Activated B cell treated with CpG ODN at 0.5 μM for 24 hours (primary cell): ENCODE data around the gene MPV17. TPM values are rescaled to one million over a fixed set of nuclear protein-coding genes. Genes with fewer than 3 reads are reported as not detected.

ENCODE experiments used
- ATAC-seq: fragments of 200-7000 bp; cut with Tn5 transposase; one replicate; pipeline ENCODE4 v1.10.0; 2021; ENCODE audit warnings: low read depth, mild to moderate bottlenecking, moderate library complexity
- CTCF ChIA-PET: fragments of 350-600 bp; sonication (Branson Sonifier 250); formaldehyde crosslinking; loops from one replicate; lab custom pipeline; 2021; ENCODE audit warnings: antibody characterized with exemption; lab: Charles Lee
- POLR2A ChIA-PET: fragments of 350-600 bp; sonication (Branson Sonifier 250); formaldehyde crosslinking; loops from one replicate; lab custom pipeline; 2021; ENCODE audit warnings: antibody characterized with exemption; lab: Charles Lee
- DNase-seq: peaks from one replicate; pipeline ENCODE4 v3.0.0; 2022
- H3K27ac Mint-ChIP-seq: one replicate; pipeline ENCODE4 v1.8.0; 2020; ENCODE audit warnings: mixed read lengths
- H3K27me3 Mint-ChIP-seq: one replicate; pipeline ENCODE4 v1.8.0; 2021; ENCODE audit warnings: mixed read lengths
- H3K36me3 Mint-ChIP-seq: one replicate; pipeline ENCODE4 v1.8.0; 2021; ENCODE audit warnings: low read depth, mixed read lengths
- H3K4me1 Mint-ChIP-seq: one replicate; pipeline ENCODE4 v1.8.0; 2021; ENCODE audit warnings: mixed read lengths
- H3K4me3 Mint-ChIP-seq: one replicate; pipeline ENCODE4 v1.8.0; 2020; ENCODE audit warnings: mild to moderate bottlenecking, mixed read lengths
- H3K9me3 Mint-ChIP-seq: one replicate; pipeline ENCODE4 v1.8.0; 2020; ENCODE audit warnings: mixed read lengths
- CTCF ChIP-seq: fragments of 200-600 bp; IDR thresholded peaks from one replicate; pipeline ENCODE4 v1.8.0; 2022; ENCODE audit warnings: antibody characterized with exemption, mild to moderate bottlenecking
- intact Hi-C: fragments of 100-400 bp; cut with micrococcal nuclease; formaldehyde crosslinking; loops from one replicate; pipeline ENCODE4 v1.15.1; 2024
- total RNA-seq: library from RNA; stranded (reverse); gene quantifications from 2 replicates; pipeline ENCODE4 v1.2.3, GENCODE V29; 2022

MPV17 gene
- total RNA-seq, 1 donor from 2014 or later, result 98.3 TPM

- ChIA-PET CTCF (no interaction called here), POLR2A (no interaction called here)
- Mint-ChIP-seq H3K27ac (no peak overlapping the region), H3K4me1 (no peaks in the 10 kb centered on the region), H3K36me3 (peaks cover 27% of the 10 kb centered on the region), H3K9me3 (no peaks in the 10 kb centered on the region), H3K27me3 (no peaks in the 10 kb centered on the region), H3K4me3 (no peak overlapping the region)
- TF ChIP-seq CTCF, result no peak
- intact Hi-C loops, result no loop called here
- ATAC-seq (no peak), DNase-seq (no peak)
These were observed 8.2 kb downstream of the MPV17 start for GRCh38 chr2:27314709-27315108.

DNA sequence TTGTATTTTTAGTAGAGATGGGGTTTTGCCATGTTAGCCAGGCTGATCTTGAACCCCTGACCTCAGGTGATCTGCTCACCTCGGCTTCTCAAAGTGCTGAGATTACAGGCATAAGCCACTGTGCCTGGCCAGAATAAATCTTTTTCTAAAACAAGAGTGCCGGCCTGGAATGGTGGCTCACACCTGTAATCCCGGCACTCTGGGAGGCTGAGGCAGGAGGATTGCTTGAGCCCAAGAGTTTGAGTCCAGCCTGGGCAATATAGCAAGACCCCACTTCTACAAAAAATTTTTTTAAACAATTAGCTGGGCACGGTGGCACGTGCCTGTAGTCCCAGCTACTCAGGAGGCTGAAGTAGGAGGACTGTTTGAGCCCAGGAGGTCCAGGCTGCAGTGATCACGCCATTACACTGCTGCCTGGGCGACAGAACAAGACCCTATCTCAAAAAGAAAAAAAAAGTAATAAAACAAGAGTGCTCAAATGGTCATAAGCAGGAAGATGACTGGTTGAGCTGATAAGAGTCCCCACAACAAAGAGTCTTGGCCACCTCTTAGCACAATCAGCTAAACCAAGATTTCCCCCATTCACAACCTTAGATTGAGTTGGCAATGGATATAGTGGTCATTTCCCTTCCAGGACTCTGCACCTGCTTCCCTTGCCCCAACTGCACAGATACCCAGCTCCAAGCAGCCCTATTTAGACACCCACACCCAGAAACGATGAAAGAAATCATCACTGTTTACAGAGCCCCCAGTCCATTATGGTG, 8.8 kb downstream of the MPV17 start:
- Mint-ChIP-seq H3K4me3 (no peak overlapping the region), H3K4me1 (no peaks in the 10 kb centered on the region), H3K36me3 (peaks cover 32% of the 10 kb centered on the region), H3K9me3 (no peaks in the 10 kb centered on the region), H3K27ac (no peak overlapping the region), H3K27me3 (no peaks in the 10 kb centered on the region)
- CTCF ChIA-PET, result interaction anchor here (0.7 kb wide), 1 partner anchor 12 kb away, joined by 3 read pairs; no protein-coding TSS in a partner anchor
- DNase-seq (no peak), ATAC-seq (no peak)
- POLR2A ChIA-PET, result no interaction called here
- no peak for TF ChIP-seq CTCF
- intact Hi-C loops, result no loop called here

- DNase-seq, result no peak
- no peak overlapping the region for H3K27ac Mint-ChIP-seq
- ChIA-PET POLR2A (no interaction called here), CTCF (no interaction called here)
- H3K4me1 Mint-ChIP-seq, result peaks cover 1% of the 10 kb centered on the region
- no peaks in the 10 kb centered on the region for H3K27me3 Mint-ChIP-seq
- no peak for ATAC-seq
- H3K36me3 Mint-ChIP-seq, result peaks cover 33% of the 10 kb centered on the region
- no peaks in the 10 kb centered on the region for H3K9me3 Mint-ChIP-seq
- intact Hi-C loops, result no loop called here
- TF ChIP-seq CTCF, result no peak
- H3K4me3 Mint-ChIP-seq, result no peak overlapping the region
These were observed 10.7 kb downstream of the MPV17 start for GRCh38 chr2:27312152-27312551.

DNA sequence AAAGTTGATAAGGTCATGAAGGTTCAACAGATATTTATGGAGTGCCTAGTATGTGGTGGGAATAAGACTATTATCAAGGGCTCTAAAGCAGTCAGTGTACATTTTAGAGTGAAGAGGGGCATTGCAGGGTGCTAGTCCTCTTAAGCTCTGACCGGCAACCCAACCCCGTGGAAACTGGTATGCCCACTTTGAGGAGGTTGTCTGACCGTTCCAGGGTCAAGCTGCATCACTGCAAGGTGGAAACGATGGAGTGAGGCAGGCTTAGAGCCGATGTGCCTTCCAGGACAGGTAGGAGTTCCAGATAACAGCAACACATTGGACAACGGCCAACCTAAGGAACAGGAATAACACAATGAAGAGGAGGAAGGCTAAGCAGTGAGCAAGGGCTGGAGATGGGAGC, 13.2 kb downstream of the MPV17 start:
- DNase-seq (no peak), ATAC-seq (no peak)
- no peak for TF ChIP-seq CTCF
- Mint-ChIP-seq H3K36me3 (peaks cover 30% of the 10 kb centered on the region), H3K4me1 (peaks cover 7% of the 10 kb centered on the region), H3K27me3 (peaks cover 16% of the 10 kb centered on the region), H3K9me3 (no peaks in the 10 kb centered on the region), H3K27ac (no peak overlapping the region), H3K4me3 (no peak overlapping the region)
- ChIA-PET POLR2A (interaction anchor here (0.7 kb wide), 1 partner anchor 414 kb away, joined by 3 read pairs; no protein-coding TSS in a partner anchor), CTCF (no interaction called here)
- intact Hi-C loops, result no loop called here

DNA sequence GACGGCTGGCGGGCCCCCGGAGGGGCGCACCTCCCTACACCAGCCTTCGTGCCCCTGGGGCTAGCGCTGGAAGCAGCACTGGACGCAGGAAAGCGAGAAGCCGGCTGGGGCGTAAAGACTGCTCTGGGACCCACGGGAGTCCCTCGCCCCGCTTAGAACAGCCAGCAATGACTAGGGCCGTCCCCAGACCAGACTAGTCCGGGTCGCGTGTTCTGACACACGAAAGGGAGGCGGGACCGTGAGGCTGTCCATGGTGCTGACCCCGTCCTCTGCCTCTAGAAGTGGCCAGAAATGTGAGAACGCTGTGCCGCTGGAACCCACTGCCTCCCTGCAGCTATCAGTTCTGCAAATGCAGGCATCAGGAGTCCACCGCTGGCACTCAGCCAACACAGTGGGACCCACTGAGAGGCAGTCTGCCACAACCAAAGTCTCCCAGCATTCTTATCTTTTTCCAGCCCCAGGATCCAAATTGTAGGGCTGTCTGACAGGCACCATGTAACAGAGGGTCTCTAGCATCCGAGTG, 14.5 kb downstream of the MPV17 start, which contains the start of gene UCN:
UCN (minus strand) TSS at position 87 of the 523 bp plus-strand sequence. CDS start 550 bp downstream, outside the sequence.
- H3K4me3 Mint-ChIP-seq, result peak within 1 kb of the TSS; percentile 7
- no peak within 1 kb of the TSS for H3K27ac Mint-ChIP-seq
- no peaks in the 10 kb centered on the region for H3K9me3 Mint-ChIP-seq
- ATAC-seq (no peak), DNase-seq (no peak)
- ChIA-PET POLR2A (no interaction called here), CTCF (no interaction called here)
- H3K27me3 Mint-ChIP-seq, result peaks cover 18% of the 10 kb centered on the region
- H3K4me1 Mint-ChIP-seq, result peaks cover 7% of the 10 kb centered on the region
- peaks cover 30% of the 10 kb centered on the region for H3K36me3 Mint-ChIP-seq
- intact Hi-C loops, result no loop called here
- no peak for TF ChIP-seq CTCF
